GM19328 (cell line): Measurements from ENCODE around the gene CSAD.
A peak's percentile ranks its signal among the peaks of the same experiment; 100 is the strongest.
"Not testable (repeated sequence)": the region's sequence is repeated elsewhere in the genome, so short reads cannot be mapped to it uniquely, and the experiment has no call there.

Experiments
- ATAC-seq: cut with Tn5 transposase; IDR thresholded peaks from one replicate; pipeline ENCODE4 v1.9.1; 2021; ENCODE audit warnings: mild to moderate bottlenecking, moderate library complexity; ENCODE audit not compliant: unreplicated experiment

The CSAD gene

DNA sequence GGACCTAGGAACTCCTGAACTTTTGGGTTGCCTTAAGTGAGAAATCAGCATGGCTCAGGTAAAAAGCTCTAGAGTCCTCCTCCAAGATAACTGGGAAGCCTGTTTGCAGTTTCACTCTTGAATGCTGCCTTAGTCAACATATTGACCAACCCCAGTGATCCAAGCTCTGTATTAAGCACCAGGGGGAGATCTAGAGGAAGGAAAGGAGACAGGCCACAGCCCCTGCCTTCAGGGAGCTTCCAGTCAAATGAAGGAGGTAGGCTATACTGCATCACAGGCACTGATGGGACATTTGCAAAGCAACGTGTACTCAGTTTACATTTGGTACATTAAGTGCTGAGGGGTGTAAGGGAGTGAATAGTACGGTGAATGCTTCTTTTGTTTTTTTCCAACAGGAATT lies 1.2 kb upstream of the CSAD start:
- ATAC-seq: no peak

DNA sequence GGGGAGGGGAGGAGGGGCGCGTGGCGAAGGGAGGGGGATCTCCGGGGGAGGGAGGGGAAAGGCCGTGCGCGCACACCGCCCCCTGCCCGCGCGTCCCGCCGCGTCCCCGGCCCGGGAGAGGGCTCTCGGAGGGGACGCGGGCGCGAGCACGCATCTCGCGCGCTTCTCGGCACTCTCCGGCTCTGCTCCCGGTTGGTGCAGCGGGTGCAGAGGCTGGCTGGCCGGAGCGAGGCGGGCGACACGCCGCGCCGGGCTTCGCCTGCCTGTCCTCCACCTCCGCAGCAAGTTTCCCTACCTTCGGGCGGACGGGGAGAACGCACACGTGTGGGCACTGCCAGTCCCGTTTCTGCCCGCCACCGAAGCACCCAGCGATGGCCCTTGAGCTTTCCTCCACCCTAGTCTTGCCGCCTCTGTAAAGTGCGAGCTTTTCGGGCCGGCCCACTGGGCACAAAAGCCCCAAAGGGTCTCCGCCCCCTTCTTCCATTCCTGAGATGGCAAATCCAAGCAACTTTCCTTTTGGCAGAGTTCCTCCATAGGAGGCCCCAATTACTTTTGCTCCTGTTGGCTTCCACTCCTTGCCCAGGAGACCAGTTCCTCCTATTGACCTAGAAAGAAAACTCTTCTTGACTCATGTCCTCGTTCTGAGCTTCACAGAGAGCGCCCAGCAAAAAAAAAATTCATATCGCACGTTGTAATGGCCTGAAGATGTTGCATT lies 363 bp upstream of the CSAD start:
- peak; percentile 49 for ATAC-seq

DNA sequence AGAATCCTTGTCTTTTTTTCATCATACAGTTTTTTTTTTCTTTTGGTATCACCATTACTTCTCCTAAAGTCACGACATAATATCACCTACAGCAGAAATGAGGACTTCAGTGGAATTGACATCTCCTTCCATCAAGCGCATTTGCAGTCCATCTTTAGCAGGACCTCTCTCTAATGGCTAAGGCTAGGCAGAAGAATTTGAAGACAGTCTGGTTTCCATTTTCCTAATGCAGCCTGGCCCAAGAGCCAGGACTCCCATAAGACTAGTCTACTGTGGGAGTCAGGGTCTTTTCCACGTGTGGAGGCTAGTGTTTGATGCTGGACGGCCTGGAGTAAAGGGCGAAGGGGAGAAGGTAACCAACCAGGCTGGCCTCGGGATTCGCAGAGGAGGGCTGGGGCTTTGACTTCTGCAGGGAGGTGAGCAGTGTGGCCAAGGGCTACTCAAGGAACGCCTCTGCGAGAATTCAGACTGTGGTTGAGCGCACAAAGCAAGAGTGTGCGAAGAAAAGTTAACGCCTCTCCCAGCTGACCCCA lies 972 bp downstream of the CSAD start:
- ATAC-seq: no peak

- not testable (repeated sequence) for ATAC-seq
Observed at GRCh38 chr12:53178803-53179202, 1.9 kb downstream of the CSAD start.

DNA sequence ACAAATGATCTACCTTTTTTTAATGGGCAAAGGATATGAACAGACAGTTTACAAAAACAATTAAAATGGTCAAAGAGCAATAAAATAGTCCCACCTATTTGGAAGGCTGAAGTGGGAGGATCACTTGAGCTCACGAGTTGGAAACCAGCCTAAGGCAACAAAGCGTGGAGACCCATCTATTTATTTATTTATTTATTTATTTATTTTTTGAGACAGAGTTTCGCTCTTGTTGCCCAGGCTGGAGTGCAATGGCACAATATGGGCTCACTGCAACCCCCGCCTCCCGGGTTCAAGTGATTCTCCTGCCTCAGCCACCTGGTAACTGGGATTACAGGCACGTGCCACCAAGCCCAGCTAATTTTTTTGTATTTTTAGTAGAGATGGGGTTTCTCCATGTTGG lies 3.3 kb downstream of the CSAD start:
- ATAC-seq: not testable (repeated sequence)

GRCh38 chr12:53176750-53177149 lies 4.0 kb downstream of the CSAD start:
- ATAC-seq: no peak

DNA sequence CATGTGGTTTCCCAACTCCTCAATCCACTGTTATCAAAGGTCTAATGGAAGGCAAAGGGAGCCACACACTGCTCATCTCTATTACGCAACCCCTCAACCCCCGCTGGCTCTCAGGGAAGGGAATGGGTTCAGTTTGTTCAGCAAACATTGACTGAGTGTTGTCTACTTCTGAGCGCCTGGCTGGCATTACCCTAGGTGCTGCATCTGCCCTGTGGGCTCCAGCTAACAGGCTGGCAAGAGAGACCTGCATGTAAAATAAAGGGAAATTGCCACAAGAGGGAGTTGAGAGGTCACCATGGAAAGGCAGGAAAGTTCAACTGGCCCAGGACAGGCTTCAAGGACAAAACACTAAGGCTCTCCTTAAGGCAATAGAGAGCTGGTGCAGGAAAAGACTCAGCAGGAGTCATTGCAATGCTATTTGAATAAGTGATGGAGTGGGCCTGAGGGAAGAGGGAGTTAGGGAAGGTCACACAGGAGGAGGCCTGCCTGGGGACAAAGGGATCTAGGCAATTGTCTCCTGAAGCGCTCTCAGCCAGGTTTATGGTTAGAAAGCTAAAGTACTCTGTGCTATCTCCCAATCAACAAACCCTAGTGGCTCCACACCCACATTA lies 5.7 kb downstream of the CSAD start:
- ATAC-seq: no peak

DNA sequence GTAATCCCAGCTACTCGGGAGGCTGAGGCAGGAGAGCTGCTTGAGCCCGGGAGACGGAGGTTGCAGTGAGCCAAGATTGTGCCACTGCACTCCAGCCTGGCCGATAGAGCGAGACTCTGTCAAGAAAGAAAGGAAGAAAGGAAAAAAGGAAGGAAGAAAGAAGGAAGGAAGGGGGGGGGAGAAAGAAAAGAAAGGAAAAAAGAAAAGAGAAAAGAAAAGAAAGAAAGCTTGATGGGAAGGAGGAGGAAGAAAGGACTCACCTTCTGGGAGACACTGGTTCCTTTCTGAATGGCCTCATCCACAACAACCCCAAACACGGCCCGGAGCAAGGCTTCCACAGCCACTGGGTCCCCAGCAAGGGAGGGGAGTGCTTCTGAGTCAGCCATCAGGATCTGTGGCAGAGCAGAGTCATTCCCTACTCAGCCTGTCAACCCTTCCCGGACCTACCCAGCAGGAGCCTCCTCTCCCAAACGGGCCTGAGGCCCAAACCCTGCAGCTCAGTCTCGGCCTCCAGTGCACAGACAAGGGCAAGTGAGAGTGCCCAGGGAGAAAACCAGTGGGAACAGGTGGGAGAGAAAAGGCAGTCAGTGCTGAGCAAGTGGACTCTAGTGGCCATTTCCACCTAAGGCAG lies 7.5 kb downstream of the CSAD start:
- no peak for ATAC-seq

DNA sequence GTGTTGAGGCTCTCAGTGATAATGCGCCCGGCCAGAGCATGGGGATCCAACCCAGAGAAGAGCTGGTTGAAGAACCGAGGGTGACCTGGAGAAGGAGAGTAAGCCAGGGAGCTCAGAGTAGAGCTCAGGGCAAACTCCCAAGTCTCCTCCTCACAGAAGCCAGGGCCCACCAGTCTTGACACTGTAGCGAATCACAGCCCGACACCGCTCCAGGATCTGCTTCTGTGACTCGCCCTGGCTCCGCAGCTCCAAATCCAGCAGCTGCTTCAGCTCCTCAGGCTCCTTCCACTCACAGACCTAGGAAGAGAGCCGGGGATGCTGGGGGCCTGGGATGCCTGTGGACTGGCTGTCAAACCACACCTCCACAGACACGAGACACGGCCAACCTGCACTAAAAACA lies 8.4 kb downstream of the CSAD start:
- ATAC-seq: no peak

DNA sequence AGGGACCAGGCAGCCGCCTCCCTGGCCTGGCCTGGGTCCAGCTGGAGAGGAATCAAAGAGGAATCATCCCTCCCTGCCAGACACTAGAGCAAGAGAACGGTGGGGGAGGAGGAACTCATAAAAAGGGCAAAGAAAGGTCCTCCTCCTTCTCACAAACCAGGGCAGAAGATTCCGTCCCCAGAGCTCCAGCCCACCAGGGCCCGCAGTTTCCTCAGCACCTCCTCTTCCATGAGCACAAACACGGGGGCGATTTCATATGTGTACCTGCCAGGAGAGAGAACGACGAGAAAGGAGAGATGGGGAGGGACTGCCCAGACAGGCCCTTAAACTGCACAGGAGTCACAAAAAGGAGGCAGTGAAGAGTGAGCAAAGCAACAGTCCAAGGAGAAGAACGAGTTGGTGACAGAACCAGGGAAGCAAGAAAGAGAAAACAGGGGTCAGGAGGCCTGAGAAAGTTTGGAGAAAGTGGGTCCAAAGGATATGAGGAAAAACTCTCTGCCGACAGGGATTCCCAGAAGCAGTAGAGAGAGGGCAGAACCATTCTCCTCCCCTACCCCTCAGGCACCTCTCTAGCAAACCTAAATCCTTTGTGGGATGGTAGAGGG lies 8.9 kb downstream of the CSAD start:
- no peak for ATAC-seq

DNA sequence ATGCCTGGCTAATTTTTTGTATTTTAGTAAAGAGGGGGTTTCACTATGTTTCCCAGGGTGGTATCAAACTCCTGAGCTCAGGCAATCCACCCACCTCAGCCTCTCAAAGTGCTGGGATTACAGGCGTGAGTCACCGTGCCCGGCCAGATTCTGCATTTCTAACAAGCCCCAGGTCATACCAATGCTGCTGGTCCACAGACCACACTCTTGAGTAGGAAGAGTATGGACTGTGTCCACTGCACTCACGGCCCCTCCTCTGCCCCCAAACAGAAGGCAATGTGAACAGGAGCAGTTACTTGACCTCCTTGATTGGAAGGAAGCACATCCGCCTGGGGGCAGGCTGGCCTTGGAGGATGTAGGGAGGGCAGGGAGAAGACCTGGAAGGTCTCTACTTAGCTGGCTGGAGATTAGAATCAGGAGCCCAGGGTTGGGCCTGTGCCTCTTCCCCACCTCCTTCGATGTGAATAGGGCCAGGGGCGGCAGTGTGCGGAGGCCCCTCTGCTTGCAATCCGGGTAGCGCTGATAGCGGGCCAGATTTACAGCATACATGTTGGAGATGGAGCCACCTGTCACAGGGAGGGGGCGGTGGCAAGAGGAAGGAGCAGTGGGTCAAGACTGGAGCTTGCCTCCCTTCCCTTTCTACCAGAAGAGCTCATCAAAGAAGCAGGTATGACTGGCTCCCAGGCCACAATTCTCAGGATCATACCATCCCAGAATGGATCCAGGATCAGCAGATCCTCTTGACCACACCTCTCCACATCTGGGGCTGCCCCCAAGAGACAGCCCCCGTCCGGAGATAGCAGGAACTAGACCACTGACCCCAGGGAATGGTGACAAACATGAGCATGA lies 9.6 kb downstream of the CSAD start:
- ATAC-seq: no peak

- no peak for ATAC-seq
Observed at GRCh38 chr12:53170215-53170614, 10.5 kb downstream of the CSAD start.

- no peak for ATAC-seq
Observed at GRCh38 chr12:53169644-53170043, 11.1 kb downstream of the CSAD start.

DNA sequence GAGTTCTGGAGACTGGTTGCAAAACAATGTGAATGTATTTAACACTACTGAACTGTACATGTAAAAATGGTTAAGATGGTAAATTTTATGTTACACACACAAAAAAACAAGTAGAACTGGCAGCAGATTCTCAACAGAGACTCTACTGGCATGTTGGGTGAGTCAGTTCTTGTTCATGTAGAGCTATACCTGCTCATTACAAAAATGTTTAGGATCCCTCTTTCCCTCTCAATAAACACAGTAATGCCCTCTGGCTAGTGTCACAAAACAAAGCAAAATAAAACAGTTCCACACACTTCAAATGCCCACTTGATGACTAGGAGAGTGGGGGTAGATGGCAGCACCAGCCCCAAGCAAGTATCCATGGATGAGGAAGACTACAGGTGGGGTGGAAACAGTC lies 13.9 kb downstream of the CSAD start:
- no peak for ATAC-seq

- not testable (repeated sequence) for ATAC-seq
Observed at GRCh38 chr12:53163008-53163407, 17.7 kb downstream of the CSAD start.

DNA sequence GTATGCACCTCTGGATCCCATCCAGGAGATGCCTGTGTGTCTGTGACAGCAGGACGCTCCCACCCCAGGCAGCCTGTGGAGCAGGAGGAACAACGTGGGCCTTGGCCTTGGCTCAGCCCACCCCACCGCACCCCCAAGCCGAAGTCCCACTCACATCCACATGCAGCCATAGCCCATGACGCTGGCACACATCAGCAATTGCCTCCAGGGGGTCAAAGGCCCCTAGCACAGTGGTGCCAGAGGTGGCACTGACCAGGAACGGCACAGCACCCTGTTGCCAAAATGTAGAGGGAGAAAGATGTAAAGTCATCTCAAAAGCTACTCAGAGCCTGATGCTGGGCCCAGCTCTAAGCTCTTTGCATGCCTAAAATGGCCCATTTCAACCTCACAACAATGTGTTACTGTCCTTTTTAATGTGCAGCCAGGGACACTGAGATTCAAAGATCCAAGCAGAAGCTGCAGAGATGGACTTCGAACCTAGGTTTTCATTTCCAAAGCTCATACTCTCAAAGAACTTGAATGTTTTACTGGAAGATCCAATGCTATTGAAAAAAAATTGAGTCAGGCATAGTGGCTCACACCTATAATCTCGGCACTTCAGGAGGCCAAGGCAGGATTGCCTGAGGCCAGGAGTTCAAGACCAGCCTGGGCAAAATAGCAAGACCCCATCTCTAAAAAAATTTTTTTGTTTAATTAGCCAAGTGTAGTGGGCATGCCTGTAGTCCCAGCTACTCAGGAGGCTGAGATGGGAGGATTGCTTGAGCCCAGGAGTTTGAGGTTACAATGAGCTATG lies 19.4 kb downstream of the CSAD start:
- ATAC-seq: no peak

GRCh38 chr12:53160673-53161072 lies 20.1 kb downstream of the CSAD start:
- ATAC-seq: no peak

DNA sequence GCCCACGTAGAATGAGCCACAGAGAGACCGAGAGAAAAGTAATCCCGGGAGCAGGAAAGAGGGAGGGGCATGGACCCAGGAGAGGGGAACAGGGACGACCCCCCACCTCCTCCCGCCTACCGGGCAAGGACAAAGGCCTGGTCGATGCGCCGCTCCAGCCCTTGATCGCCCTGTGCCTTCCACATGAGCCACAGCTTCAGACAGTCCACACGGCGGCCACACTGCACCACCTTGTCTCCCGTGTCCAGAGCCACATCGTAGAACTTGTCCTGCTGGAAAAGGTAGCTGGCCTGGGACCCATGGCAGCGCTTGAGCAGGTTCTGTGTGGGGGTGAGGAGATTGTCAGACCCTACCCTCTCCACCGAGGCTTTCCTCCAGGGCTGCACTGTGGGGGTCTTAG lies 20.7 kb downstream of the CSAD start:
- no peak for ATAC-seq

DNA sequence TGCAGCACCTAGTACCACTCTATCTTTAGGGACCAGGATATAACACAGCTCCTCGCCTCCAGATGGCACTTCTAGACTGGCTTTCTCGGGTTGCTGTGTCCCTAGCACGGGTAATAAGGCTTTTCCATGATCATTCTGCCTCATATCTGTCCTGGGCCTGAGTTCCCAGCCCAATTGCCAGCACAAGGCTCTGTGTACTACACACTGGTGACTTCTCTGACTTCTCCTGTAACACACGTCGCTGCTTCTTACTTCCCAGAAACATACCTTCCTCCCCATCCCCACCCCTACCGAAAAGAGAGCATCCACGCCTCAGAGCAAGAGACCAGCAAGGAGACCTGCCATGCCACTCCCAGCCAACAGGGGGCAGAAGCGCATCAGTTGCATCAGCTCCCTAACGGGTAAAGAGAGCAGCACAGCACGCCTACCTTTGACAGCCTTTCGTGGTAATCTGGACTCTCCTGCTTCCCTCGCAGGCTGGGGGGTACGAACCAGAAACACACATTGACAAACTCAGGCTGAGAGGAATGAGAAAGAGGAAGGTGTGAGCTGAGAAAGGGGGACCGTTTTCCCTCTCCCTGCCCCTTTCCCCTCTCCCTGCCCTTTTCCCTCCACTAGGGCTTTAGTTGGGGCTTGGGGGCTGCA lies 21.4 kb downstream of the CSAD start:
- no peak for ATAC-seq

DNA sequence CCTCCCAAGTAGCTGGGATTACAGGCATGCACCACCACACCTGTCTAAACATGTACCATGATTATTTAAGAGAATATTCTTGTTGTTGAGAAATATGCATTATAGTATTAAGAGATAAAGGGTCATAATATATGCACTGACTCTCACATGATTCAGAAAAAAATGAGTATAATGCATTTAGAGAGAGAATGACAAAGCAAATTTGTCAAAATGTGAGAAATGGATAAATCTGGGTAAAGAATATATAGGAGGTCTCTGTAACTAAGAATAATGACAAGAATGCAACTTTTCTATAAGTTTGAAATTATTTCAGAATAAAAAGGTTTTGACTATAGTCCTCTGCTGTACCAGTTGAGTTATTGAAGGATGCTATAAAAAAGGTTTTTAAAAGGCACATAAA lies 28.3 kb downstream of the CSAD start:
- ATAC-seq: no peak
